HCT116 (cell line): ENCODE data around the gene SPATA6.

Experiments
- CEBPB ChIP-seq: IDR thresholded peaks from 2 replicates; pipeline ENCODE4 v1.6.1; 2012; ENCODE audit warnings: low read depth
- CTCF ChIP-seq, 3 experiments: fragments of 200-600 bp in 1 of 3; sonication (generic) in 1 of 3; IDR thresholded peaks in 2 of 3; conservative IDR thresholded peaks in 1 of 3; 2 replicates each; pipeline ENCODE4 v1.5.1; 2012 to 2017; ENCODE audit warnings: low read depth in 2 of 3, low read length in 2 of 3, antibody characterized with exemption in 1 of 3, borderline replicate concordance in 1 of 3, control low read depth in 1 of 3, mild to moderate bottlenecking in 1 of 3, mixed read lengths in 1 of 3, mixed run types in 1 of 3, moderate library complexity in 1 of 3; ENCODE audit not compliant: insufficient read depth in 1 of 3
- EGR1 ChIP-seq: IDR thresholded peaks from 2 replicates; pipeline ENCODE4 v1.6.1; 2012; ENCODE audit warnings: low read depth
- POLR2A ChIP-seq: IDR thresholded peaks from 2 replicates; pipeline ENCODE4 v1.7.0; 2011; ENCODE audit warnings: borderline replicate concordance; ENCODE audit not compliant: insufficient read depth, insufficient read length; ENCODE audit errors: extremely low read depth
- POLR2AphosphoS5 ChIP-seq: IDR thresholded peaks from 2 replicates; pipeline ENCODE4 v1.6.1; 2011; ENCODE audit warnings: mild to moderate bottlenecking, low read depth, low read length, moderate library complexity
- SP1 ChIP-seq: IDR thresholded peaks from 2 replicates; pipeline ENCODE4 v1.6.1; 2012; ENCODE audit warnings: low read depth
- YY1 ChIP-seq: IDR thresholded peaks from 2 replicates; pipeline ENCODE4 v1.6.1; 2011; ENCODE audit warnings: low read length, low read depth, moderate library complexity, mild to moderate bottlenecking; ENCODE audit not compliant: insufficient replicate concordance; ENCODE audit errors: extremely low read depth

GRCh38 chr1:48488721-48489120 lies 16.7 kb upstream of the SPATA6 start:
- TF ChIP-seq POLR2AphosphoS5 (no peak), EGR1 (no peak), POLR2A (no peak), CTCF (IDR thresholded peaks at IDR 0.05 in 2 of 3, conservative IDR thresholded peaks at IDR 0.05 in 1 of 3; ENCODE audit: borderline replicate concordance in 1 of 3, insufficient read depth in 1 of 3, low read depth in 2 of 3, low read length in 2 of 3) (no peak), CEBPB (no peak), SP1 (no peak), YY1 (no peak)
